ENCODE results near the gene VAMP1. TPM values are rescaled to one million over a fixed set of nuclear protein-coding genes. Genes with fewer than 3 reads are reported as not detected.
A peak's percentile ranks its signal among the peaks of the same experiment; 100 is the strongest.

The VAMP1 gene
- total and polyA plus RNA-seq, 10 of the 15 experiments (the other 5 are each of a cell fraction or from before 2014, with no cell fraction given), result 4.8 to 123 (median 27.5) TPM

DNA sequence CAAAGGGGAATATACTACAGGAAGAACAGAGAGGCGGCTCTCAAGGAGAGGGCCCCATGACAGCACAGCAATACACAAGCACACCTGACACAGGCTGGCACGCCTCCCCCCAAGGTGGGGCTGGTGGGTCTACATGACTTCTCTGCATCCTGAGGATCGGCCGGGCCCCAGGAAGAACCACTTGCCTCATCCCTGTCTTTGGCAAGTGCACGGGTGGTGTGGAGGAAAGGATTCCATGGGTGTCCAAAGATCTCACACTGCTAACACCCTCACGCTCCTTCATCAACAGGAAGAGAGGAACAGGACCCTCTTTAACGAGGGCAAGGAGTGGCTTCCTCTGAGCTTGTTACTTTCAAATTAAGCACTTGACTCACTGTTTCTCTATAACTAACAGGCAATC is 7.3 kb downstream of the VAMP1 start:
- Histone ChIP-seq H2AFZ (ENCODE audit: control insufficient read depth, low read depth, low read length) (no peak overlapping the region), H3K4me1 (ENCODE audit: control insufficient read depth, insufficient read depth, low read length) (peaks cover 51% of the 10 kb centered on the region), H3K27me3 (replicated peaks in 1 of 2; ENCODE audit: control insufficient read depth in 2 of 2, insufficient read depth in 2 of 2, low read length in 1 of 2) (no peaks in the 10 kb centered on the region), H3K79me2 (ENCODE audit: control insufficient read depth, insufficient read depth, low read length) (peaks cover 71% of the 10 kb centered on the region), H3K36me3 (ENCODE audit: control insufficient read depth in 2 of 2, insufficient read depth in 2 of 2, low read length in 1 of 2) (peaks cover 28 to 46% of the 10 kb centered on the region in 2 experiments), H3K4me2 (ENCODE audit: control insufficient read depth, insufficient read depth) (peak overlapping the region; percentile 75; the same call in 1 of the 2 replicates), H4K20me1 (ENCODE audit: control insufficient read depth, insufficient read depth) (no peaks in the 10 kb centered on the region), H3K27ac (ENCODE audit: control insufficient read depth, insufficient read depth) (peak overlapping the region; percentile 89), H3K9ac (ENCODE audit: control insufficient read depth, insufficient read depth, low read length) (no peak overlapping the region), H3K4me3 (no peak overlapping the region), H3K9me3 (replicated peaks; ENCODE audit: control insufficient read depth, insufficient read depth, low read length) (no peaks in the 10 kb centered on the region)
- ChIA-PET POLR2A (interaction anchor here (0.5 to 10.3 kb wide), 5 partner anchors 17 to 266 kb away, joined by 6 to 384 read pairs (median 33); partner anchors contain the start of genes CD27 and TAPBPL), CTCF (interaction anchor here (0.8 to 7.3 kb wide), 16 partner anchors 10 to 181 kb away, joined by 3 to 147 read pairs (median 5); partner anchors contain the start of genes CD27 and MRPL51), SMC1A (ENCODE audit: uncharacterized antibody, unreplicated experiment) (interaction anchor here (0.9 to 8.7 kb wide), 14 partner anchors 9 to 137 kb away, joined by 3 to 169 read pairs (median 10); partner anchors contain the start of genes CD27, GAPDH and TAPBPL), RAD21 (ENCODE audit: unreplicated experiment) (interaction anchor here (1.0 to 8.8 kb wide), 11 partner anchors 8 to 141 kb away, joined by 3 to 319 read pairs (median 4); partner anchors contain the start of genes CD27 and TAPBPL)
- no peak for FAIRE-seq
- no peak for ATAC-seq
- WGBS (ENCODE audit: insufficient coverage, insufficient replicate concordance, low lambda C conversion rate, missing lambda C conversion rate), result 72% methylated on average over 7 of the region's 7 CpGs
- in situ Hi-C loops (cut with MboI), result loop anchor here (5.0 kb wide), 1 partner anchor 36 kb away; no protein-coding TSS in a partner anchor
- BruUV-seq (replicated peaks), result no TSS peak
- TF ChIP-seq, protein P1, sequence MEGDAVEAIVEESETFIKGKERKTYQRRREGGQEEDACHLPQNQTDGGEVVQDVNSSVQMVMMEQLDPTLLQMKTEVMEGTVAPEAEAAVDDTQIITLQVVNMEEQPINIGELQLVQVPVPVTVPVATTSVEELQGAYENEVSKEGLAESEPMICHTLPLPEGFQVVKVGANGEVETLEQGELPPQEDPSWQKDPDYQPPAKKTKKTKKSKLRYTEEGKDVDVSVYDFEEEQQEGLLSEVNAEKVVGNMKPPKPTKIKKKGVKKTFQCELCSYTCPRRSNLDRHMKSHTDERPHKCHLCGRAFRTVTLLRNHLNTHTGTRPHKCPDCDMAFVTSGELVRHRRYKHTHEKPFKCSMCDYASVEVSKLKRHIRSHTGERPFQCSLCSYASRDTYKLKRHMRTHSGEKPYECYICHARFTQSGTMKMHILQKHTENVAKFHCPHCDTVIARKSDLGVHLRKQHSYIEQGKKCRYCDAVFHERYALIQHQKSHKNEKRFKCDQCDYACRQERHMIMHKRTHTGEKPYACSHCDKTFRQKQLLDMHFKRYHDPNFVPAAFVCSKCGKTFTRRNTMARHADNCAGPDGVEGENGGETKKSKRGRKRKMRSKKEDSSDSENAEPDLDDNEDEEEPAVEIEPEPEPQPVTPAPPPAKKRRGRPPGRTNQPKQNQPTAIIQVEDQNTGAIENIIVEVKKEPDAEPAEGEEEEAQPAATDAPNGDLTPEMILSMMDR (IDR thresholded peaks at IDR 0.05 in 2 of 3, conservative IDR thresholded peaks at IDR 0.05 in 1 of 3; ENCODE audit: control insufficient read depth in 2 of 3, extremely low read depth in 1 of 3, insufficient read depth in 1 of 3, low read depth in 3 of 3, low read length in 3 of 3), result no peak
- TF ChIP-seq ZBED1 (IDR thresholded peaks at IDR 0.05; ENCODE audit: borderline replicate concordance) (no peak), SMAD1 (IDR thresholded peaks at IDR 0.05; ENCODE audit: low read depth, partially characterized antibody) (no peak), YBX1 (IDR thresholded peaks at IDR 0.05) (no peak), NFIC (IDR thresholded peaks at IDR 0.05; ENCODE audit: low read depth, low read length) (no peak), MTA2 (IDR thresholded peaks at IDR 0.05; ENCODE audit: low read depth) (no peak), NFXL1 (IDR thresholded peaks at IDR 0.05; ENCODE audit: borderline replicate concordance) (no peak), RAD21 (IDR thresholded peaks at IDR 0.05; ENCODE audit: insufficient read depth, low read depth, low read length) (no peak), SREBF2 (IDR thresholded peaks at IDR 0.05; ENCODE audit: low read length) (no peak)
- TF ChIP-seq, protein P2, sequence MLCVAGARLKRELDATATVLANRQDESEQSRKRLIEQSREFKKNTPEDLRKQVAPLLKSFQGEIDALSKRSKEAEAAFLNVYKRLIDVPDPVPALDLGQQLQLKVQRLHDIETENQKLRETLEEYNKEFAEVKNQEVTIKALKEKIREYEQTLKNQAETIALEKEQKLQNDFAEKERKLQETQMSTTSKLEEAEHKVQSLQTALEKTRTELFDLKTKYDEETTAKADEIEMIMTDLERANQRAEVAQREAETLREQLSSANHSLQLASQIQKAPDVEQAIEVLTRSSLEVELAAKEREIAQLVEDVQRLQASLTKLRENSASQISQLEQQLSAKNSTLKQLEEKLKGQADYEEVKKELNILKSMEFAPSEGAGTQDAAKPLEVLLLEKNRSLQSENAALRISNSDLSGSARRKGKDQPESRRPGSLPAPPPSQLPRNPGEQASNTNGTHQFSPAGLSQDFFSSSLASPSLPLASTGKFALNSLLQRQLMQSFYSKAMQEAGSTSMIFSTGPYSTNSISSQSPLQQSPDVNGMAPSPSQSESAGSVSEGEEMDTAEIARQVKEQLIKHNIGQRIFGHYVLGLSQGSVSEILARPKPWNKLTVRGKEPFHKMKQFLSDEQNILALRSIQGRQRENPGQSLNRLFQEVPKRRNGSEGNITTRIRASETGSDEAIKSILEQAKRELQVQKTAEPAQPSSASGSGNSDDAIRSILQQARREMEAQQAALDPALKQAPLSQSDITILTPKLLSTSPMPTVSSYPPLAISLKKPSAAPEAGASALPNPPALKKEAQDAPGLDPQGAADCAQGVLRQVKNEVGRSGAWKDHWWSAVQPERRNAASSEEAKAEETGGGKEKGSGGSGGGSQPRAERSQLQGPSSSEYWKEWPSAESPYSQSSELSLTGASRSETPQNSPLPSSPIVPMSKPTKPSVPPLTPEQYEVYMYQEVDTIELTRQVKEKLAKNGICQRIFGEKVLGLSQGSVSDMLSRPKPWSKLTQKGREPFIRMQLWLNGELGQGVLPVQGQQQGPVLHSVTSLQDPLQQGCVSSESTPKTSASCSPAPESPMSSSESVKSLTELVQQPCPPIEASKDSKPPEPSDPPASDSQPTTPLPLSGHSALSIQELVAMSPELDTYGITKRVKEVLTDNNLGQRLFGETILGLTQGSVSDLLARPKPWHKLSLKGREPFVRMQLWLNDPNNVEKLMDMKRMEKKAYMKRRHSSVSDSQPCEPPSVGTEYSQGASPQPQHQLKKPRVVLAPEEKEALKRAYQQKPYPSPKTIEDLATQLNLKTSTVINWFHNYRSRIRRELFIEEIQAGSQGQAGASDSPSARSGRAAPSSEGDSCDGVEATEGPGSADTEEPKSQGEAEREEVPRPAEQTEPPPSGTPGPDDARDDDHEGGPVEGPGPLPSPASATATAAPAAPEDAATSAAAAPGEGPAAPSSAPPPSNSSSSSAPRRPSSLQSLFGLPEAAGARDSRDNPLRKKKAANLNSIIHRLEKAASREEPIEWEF (IDR thresholded peaks at IDR 0.05; ENCODE audit: insufficient replicate concordance, low read depth, low read length), result no peak
- TF ChIP-seq, protein P3, sequence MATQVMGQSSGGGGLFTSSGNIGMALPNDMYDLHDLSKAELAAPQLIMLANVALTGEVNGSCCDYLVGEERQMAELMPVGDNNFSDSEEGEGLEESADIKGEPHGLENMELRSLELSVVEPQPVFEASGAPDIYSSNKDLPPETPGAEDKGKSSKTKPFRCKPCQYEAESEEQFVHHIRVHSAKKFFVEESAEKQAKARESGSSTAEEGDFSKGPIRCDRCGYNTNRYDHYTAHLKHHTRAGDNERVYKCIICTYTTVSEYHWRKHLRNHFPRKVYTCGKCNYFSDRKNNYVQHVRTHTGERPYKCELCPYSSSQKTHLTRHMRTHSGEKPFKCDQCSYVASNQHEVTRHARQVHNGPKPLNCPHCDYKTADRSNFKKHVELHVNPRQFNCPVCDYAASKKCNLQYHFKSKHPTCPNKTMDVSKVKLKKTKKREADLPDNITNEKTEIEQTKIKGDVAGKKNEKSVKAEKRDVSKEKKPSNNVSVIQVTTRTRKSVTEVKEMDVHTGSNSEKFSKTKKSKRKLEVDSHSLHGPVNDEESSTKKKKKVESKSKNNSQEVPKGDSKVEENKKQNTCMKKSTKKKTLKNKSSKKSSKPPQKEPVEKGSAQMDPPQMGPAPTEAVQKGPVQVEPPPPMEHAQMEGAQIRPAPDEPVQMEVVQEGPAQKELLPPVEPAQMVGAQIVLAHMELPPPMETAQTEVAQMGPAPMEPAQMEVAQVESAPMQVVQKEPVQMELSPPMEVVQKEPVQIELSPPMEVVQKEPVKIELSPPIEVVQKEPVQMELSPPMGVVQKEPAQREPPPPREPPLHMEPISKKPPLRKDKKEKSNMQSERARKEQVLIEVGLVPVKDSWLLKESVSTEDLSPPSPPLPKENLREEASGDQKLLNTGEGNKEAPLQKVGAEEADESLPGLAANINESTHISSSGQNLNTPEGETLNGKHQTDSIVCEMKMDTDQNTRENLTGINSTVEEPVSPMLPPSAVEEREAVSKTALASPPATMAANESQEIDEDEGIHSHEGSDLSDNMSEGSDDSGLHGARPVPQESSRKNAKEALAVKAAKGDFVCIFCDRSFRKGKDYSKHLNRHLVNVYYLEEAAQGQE (IDR thresholded peaks at IDR 0.05; ENCODE audit: low read depth, low read length), result no peak
- TF ChIP-seq, protein P4, sequence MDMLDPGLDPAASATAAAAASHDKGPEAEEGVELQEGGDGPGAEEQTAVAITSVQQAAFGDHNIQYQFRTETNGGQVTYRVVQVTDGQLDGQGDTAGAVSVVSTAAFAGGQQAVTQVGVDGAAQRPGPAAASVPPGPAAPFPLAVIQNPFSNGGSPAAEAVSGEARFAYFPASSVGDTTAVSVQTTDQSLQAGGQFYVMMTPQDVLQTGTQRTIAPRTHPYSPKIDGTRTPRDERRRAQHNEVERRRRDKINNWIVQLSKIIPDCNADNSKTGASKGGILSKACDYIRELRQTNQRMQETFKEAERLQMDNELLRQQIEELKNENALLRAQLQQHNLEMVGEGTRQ (IDR thresholded peaks at IDR 0.05; ENCODE audit: borderline replicate concordance, low read depth, low read length), result no peak
- intact Hi-C loops (cut with micrococcal nuclease; ENCODE audit: unreplicated experiment), result no loop called here
- no peak for DNase-seq (ENCODE audit: low read depth, low spot score)
